Inferior parietal cortex (tissue), 1 donor: ENCODE results near the gene NEAT1.

Experiments
- DNase-seq: peaks from one replicate; pipeline ENCODE4 v3.0.0-alpha.2; 2016; ENCODE audit errors: extremely low spot score

The NEAT1 gene

DNA sequence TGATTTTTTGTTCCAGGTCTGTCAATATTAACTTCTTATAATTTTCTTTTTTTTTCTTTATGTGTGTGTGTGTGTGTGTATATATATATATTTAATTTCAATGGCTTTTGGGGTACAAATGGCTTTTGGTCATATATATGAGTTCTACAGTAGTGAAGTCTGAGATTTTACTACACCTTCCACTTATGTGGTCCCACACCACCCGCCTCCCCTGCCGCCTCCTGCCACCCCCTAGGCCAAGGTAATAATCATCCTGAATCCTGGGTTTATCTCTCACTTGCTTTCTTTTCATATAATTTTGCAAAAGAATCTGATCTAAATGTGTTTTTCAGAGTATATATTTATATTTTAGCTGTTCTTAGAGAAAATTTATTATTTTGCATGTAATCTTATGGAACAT, 11.1 kb downstream of the NEAT1 start:
- DNase-seq, result no peak

DNA sequence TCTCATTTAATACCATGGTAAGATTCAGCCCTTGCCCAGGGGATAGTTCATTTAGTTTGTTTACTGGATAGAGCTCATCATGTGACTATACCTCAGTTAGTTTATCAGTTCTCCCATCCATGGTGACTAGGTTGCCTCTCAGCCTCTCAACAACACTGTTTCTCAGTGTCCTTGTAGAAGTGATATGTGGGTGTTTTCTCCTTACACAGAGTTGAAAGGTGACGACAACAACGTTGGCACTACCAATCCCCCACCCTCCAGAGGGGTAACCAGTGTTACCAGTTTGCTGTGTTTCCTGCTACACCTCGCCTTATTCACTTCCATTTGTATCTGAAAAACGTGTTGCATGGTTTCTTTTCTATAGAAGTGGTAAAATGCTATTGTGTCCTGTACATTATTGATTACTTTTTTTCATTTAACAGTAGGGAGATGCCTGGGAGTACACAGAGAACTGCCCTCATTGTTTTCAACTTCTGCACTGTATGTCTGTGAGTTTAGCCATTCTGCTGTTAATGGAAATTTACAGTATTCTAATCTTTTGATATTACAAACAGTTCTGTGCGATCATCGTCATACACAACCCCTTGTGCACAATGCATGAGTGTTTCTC, 11.6 kb downstream of the NEAT1 start:
- DNase-seq, result no peak

DNA sequence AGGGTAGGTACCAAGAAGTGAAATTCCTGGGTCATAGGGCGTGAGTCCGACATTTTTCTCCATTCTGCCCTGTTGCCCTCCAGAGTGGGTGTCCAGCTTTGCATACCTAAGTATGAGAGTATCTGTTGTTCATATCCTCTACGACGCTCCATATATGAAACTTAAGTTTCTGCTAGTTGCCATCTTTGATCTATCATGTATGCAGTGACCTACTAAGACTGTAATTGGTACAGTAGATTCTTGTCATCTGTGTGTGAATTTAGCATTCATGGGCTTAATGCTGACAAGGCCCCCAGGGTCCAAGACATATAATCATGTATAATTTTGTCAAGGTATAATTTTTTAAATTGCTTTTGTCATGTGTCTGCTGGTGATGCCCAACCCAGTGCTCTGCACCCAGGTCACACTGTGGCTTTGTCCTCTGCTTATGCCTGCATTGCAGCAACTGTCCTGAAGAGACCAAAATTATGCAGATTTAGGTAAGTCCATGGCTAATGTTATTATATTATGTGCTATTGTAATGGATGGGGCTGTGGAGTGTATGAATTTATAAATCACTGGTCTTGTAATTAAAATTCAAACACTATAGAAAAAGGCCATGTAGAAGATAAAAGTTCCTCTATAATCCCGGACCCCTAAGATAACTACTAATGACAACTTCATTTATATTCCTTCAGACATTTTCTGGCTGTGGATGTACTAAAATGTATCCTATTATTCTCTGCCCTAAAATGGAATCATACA, 12.2 kb downstream of the NEAT1 start:
- no peak for DNase-seq

DNA sequence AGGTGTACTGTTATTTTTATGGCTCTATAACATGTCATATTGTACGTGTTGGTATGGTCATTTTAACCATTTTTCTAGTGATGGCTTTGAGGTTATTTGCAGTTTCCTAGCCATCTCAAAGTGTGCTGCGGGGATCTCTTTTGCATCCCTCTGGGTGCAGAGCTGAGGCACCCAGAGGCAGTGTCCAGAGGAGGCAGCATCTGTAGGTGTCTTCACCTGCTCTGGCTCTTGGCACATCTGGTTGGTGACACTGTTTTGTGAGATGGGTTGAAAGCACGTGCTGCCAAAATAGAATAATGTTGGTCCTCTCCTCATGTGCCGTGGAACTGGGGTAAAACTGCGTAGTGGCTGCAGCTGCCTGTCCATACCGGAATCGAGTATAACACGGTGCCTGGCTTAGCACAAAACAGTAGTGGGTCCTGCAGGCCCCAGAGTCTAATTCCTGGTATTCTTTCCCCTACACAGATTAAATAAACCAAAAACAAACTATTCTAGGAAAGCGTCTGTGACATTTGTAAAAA, 12.9 kb downstream of the NEAT1 start:
- DNase-seq, result no peak

DNA sequence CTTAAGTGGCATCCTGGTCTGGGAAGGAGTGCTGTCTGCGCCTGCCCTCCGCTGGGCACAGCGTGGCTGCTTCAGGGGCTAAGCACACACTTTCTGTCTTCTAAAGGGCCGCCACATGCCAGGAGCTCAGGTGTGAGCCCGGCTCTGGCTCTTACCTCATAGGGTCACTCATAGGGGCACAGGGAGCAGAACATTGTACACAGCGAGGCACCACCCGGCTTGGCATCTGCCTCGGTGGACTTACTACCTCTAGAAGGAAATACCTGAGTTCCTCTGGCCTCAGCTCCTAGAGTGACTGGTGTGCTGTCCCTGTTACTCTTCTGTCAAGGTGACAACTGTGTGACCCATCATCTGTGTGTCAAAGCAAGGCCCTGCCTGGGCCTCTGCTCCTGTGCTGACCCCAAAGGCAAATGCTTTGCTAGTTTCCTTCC, 13.4 kb downstream of the NEAT1 start:
- DNase-seq, result no peak

DNA sequence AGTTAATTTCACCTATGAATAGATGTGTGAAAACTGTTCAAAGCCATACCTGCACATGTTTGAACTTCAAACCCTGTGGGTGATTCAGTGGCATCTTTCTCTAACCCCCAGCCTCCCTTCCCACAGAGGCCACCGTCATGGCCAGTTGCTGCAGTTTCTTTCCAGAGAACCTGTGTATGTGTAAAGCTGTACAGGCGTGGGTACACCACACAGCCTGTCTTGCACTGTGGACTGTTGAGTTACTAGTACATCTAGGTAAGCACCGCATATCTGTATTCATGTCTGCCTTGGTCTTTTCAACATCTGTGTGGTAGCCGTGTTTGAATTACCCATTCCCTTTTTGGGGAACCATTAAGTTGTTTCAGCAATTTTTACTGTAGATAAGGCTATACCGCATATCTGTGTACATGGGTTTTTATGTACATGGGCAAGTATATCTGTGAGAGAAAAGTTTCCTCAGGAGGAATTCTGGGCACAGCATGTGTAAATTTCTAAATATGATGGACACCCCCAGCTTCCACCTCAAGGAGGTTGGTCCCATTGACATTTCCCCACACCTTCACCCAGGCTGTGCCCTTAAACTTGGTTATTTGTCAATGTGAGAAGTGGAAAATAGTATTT, 13.9 kb downstream of the NEAT1 start:
- DNase-seq, result no peak

DNA sequence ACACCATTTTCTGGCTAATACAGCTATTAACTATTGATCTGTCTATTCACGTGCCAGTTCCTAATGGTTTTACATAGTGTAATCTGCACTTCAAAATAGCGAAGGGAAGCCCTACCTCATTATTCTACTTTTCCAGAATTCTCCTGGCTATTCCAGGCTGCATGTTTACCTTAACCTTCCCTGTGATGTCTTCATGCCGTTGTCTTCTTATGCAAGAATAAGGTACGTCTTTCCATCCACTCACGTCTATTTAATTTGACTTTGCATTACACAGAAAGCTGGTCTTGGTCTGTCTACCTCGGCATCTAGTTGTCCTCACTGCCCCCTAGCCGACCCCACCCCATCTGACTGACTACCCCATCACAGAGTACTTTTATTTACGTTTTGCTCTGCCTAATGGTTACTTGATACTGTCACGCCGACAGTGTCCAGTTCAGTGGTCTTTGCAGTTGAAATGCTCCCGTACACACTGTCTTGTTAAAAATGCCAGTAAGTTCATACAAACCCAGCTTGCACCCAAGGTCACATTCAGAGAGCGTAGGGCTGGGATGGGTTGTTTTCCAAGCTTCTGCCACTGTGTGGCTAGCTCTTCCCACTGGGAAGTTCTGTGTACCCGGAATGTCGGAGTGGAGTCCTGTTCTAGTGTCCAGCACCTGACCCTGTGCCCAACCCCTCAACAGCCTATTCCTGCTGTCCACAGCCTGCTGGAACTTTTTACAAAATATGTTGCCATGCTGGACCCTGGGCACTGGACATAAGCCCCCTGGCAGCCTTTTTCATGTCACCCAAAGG, 15.0 kb downstream of the NEAT1 start:
- no peak for DNase-seq

DNA sequence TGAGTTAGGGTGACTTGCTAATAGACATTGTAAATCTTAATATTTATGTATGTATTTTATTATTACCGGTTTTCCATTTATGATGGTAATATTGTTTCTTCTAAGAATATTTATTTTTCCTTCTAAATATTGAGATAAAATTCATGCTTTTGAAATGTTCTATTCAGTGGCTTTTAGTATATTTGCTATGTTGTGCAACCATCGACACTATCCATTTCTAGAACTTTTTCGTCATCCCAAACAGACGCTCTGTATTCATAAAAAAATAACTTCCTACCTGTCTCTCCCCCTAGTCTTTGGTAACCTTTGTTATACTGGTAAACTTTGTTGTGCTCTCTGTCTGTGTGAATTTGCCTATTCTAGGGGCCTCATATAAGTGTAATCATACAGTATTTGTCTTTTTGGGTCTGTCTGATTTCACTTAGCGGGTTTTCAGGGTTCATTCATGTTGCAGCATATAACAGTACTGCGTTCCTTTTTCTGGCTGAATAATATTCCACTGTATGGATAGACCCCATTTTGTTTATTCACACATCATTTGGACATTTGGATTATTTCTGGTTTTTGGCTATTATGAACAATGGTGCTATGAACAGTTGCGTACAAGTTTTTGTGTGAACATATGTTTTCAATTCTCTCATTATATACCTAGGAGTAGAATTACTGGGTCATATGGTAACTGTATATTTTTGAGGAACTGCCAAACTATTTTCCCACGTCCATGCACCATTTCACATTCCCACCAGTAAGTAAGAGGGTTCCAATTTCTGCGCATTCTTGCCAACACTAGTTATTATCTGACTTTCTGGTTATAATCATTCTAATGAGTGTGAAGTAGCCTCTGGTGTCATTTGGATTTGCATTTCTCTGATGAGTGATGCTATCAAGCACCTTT, 15.9 kb downstream of the NEAT1 start:
- no peak for DNase-seq

DNA sequence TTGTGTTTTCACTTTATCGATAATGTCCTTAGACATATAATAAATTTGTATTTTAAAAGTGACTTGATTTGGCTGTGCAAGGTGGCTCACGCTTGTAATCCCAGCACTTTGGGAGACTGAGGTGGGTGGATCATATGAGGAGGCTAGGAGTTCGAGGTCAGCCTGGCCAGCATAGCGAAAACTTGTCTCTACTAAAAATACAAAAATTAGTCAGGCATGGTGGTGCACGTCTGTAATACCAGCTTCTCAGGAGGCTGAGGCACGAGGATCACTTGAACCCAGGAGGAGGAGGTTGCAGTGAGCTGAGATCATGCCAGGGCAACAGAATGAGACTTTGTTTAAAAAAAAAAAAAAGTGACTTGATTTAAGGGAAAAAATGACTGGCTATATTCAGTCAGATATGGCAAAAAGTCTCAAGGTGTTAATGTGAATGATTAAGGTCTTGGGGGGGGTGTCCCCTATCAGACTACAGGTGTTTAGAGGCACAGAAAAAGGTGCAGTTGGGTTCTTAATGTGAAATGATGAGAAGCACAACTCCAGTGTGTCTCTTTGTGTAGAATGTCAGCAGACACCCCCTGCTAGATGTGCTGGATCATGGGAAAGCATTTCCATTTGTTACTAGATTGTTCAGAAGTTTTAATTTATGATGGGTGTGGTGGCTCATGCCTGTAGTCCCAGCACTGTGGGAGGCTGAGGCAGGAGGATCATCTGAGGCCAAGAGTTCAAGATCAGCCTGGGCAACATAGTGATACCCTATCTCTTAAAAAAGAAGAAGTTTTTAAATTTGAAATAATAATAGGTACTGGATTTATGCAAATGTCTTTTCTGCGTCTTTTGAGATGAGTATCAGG, 17.0 kb downstream of the NEAT1 start:
- no peak for DNase-seq

DNA sequence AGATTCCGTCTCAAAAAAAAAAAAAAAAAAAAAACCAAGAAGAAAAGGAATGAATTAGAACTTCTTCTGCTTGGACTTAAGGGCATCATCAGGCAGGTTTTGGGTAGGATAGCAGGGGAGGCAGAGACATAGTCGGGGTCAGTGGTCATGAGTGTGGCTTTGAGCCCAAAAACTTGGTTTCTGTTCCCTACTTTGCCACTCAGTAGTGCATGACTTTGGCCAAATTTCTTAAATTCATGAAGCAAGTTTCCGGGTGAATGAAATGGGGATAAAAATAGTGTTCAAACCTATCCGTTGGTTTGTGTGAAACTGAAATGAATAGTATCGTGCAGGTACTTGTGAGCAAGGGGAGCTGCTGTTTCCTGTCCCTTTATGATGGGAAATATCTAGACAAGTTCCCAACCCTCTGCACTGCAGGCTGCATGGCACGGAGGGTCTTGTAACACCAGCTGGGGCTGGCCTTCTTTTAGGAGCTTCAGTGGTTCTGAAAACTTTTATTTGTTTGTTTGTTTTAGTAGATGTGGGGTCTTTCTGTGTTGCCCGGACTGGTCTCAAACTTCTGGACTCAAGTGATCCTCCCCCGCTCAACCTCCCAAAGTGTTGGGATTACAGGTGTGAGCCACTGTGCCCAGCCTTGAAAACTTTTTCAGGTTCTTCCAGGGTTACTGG, 18.4 kb downstream of the NEAT1 start:
- DNase-seq, result no peak

DNA sequence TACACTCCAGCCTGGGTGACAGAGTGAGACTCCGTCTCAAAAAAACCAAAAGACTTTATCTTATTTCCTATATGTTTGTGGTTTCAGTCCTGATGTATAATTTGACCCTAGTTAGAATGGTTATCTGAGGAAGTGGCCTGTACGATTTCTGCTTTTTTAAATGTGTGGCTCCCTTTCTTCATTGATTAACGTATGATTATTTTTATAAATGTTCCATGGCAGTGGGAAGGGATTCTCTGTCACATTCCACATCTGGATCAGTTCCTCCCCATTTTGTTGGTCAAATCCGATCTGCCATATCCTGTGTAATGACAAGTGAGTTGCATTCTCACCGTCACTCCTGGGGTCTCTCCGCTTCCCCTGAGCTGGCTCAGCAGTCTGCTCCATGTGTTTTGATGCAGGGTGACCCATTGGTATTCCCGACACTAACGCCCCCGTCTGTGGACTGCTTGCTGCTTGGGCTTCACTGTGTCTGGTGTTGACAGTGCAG, 20.3 kb downstream of the NEAT1 start:
- DNase-seq, result no peak

DNA sequence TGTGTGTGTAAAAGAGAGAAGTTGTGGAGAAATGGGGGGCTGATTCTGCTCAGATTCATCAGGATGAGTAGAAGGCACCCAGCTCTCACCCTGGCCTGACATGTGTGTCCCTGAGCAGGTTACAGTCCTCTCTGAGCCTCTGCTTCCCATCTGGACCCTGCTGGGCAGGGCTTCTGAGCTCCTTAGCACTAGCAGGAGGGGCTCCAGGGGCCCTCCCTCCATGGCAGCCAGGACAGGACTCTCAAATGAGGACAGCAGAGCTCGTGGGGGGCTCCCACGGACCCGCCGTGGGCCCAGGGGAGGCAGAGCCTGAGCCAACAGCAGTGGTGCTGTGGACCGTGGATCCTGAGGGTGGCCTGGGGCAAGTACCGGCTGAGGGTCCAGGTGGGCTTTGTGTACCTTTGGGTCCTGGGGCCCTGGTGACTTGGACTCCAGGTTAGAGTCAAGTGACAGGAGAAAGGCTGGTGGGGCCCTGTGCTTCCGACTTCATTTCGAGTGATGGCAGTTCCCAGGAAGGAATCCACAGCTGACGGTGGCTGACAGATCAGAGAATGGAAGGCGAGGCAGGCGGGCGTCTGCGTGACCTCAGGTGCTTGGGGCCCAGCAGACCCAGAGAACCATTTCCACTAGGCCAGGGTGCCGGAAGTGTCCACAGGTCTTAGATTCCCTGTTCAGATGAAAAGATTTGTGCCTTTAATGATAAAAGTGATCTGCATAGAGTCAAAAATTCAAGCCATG, 21.9 kb downstream of the NEAT1 start:
- DNase-seq, result no peak

DNA sequence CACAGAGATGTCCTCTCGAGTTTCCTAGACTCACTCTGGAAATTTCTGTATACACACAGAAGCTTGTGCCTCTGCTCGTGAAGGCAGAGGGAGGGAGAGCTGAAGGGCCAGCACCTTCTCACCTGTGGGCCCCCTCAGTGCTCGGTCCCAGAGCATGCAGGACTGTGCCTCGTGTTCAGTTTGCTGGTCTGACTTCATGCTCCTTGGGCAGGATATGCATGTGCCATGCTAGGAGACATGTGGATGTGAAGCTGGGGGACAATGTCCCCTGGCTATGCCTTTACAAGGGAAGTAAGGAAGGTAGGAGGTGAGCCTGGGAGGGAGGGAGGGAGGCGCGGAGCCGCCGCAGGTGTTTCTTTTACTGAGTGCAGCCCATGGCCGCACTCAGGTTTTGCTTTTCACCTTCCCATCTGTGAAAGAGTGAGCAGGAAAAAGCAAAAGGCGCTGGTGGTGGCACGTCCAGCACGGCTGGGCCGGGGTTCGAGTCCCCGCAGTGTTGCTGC, 22.6 kb downstream of the NEAT1 start:
- DNase-seq, result no peak

DNA sequence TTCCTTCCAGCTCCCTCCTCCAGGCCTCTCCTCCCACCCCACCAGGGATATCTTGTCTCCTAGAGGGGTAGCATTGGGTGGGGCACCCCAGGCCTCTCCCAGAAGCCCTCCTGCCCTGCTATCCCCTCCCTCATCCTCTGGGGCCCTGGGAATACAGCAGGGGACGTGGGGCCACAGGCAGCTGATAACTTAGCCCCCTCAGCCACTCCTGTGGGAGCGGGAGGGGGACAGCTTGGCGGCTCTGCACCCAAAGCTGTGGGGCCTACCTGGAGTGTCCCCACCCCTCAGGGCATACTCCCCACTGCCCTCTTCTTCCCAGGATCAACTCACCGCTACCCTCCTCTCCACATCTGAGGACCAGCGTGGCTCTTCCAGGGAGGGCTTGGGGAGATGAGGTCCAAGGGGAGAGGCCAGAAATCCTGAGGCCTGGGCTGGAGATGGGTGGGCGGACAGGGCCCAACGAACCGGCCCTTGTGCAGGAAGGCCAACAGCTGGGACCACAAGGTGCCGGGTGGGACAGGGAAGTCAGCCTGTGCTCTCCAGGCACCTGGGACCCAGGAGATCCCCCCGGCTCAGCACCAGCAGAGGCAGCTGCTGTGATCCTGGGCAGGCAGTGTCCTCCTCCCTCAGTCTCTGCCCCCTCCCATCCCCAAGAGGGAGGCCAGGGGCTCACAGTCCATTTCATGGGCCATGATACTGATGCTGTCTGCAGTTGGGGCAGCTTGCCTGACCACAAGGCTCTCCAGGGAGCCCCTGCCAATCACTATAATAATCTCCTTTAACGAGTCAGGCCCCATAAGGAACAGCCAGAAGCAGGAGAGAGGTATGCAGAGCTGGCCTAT, 23.2 kb downstream of the NEAT1 start:
- DNase-seq, result no peak

DNA sequence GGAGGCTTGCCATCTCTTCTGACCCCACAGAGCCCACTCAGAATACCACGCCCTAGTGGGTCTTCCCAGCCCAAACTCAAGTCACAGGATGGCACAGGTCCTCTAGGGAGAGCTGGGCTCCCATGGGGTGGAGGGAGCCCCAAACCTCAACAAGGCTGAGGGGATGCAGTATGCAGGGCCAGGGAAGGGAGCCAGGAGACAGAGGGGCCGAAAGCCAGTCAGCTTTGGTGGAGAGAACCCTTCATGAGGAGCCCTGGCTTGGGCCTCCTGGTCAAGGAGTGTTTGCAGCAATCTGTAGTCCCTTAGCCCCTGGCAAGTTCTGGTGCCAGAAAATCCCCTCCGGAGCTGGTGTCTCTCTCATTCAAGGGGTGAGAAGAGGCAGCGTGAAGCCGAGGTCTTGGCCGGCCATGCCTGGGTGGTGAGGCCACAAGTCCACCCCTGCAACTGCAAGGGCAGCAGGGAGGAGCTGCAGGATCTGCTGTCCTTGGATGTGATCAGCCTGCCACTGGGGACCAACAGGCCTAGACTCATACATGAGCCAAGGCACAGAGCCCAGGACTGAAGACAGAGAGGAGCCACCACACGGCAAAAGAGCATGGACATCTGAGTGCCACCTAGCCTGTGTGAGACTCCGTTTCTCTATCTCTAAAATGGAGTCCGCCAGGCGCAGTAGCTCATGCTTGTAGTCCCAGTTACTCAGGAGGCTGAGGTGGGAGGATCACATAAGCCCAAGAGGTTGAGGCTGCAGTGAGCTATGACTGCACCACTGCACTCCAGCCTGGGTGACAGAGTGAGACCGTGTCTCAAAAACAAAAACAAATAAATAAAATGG, 24.1 kb downstream of the NEAT1 start:
- no peak for DNase-seq

DNA sequence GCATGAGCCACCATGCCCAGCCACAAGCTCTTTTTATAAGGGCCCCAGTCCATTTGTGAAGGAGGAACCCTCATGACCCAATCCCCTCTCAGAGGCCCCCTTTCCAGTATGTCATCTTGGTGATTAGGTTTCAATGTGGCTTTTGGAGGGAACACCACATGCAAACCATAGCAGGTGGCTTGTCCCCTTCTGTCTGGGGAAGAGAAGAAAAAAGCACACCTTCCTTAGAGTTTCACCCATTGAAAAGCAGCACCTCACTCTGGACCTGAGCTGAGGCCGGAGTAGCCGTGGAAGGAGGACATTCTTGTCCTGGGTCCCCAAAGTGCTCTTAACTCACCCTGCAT, 25.4 kb downstream of the NEAT1 start:
- DNase-seq, result no peak
